Hematopoietic multipotent progenitor cell (in vitro differentiated cells): ENCODE measurements around the gene LHX4. TPM values are rescaled to one million over a fixed set of nuclear protein-coding genes. Genes with fewer than 3 reads are reported as not detected.

Experiments
- DNase-seq, 3 donors: peaks; one replicate each; pipeline ENCODE4 v3.0.0-alpha.2; 2011 to 2015; ENCODE audit warnings: low read depth in 2 of 3, low spot score in 2 of 3
- total RNA-seq: library from RNA; depleted of rRNA; stranded (reverse); fragments of >200 nt; gene quantifications from one replicate; pipeline ENCODE4 v1.2.3, GENCODE V29; 2012

Gene LHX4
- total RNA-seq, 1 donor, result under 0.01 TPM

DNA sequence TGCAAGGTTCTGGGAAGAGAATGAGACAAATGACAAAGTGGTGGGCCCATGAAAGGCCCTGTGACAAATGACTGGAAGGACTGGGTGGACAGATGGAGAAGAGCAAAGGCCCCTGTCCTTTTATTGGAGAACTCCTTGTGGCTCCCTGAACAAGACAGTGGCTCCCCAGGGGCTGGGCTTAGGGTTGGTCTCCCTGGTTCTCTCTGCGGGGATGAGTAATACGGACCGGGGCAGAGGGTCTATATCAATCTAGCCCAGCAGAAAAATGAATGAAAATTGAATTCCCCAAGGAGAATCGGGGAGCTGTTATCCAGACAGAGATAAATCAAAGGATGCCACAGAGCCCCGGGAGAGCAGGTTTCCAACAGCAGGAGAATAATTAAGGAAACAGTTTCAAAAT lies 5.2 kb upstream of the LHX4 start:
- DNase-seq, result no peak

DNA sequence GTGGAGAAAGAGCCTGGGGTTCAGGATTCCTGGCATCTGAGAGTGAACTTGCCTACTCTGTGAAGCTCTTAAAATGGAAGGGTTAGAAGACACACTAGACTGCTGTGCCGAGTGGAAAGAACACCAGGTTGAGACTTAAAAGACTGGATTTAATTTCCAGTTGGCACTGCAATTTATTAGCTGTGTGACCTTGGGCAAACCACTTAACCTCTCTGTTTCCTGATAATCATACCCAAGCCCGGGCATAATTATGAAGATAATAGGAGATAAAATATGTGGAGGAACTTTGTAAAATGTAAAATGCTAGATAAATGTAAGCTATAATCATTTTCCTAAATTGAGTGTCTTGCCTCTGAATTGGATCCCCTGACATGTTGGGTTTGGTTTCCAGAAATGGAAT lies 4.7 kb upstream of the LHX4 start:
- no peak for DNase-seq

- no peak for DNase-seq
Measured at GRCh38 chr1:180227861-180228647, 2.0 kb upstream of the LHX4 start.

- DNase-seq, result peak in 1 of 3 donors; percentile 34
Measured at GRCh38 chr1:180228648-180229482, 1.2 kb upstream of the LHX4 start.

- DNase-seq, result peak in 1 of 3 donors; percentile 15
Measured at GRCh38 chr1:180230416-180230790, 339 bp downstream of the LHX4 start.

DNA sequence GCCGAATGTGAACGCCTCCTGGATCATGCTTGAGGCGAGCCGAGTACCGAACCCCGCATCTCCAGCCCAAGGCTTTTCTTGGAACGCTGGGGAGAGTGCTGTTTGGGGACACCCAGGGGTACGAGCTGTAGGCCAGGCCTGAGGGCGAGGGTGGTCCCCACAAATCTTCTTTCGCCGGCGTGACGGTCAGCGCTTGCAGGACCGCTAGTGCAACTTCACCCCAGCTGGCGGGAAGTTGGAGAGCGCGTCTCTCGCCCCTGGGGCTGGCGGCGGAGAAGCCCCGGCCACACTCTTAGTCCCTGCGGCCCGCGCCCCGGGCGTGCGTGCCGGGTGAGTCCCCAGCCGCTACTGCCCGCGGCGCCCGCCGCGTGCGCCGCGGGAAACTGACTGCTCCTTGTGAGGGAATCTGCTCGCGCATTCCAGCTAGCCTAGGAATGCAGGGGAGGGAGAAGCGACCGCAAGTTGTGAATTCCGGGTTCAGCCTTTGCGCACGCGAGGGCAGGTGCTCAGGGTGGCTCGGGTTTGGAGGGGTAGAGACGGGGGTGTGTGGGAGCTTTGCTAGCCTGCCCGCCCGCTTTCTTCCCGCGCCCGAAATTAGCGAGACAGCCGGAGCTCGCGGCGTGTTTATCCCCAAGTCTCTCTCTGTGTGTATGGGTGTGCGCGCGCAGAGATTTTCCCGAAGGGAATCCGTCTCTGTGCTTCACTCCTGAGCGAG lies 884 bp downstream of the LHX4 start:
- DNase-seq, result peak in 1 of 3 donors; percentile 28

DNA sequence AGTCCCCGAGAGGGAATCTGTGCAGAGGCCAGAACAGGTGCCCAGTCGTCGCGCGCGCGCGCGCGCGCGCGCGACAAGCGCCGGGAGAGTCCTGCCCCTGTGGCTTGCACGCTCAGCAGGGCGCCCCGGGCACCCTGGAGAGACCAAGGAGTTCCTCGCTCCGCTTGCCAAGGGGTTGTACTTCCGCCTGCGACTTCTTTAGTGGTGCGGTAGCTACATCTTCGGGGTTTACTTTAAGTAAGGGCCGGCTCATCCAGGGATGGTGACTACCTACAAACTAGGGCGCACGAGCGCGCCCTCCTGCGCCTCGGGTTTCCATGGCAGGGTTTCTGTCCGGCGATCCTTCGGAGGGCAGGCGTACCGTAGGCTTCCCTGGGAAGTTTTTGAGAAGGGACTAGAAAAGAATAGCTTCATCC lies 1.4 kb downstream of the LHX4 start:
- peak in 1 of 3 donors; percentile 45 for DNase-seq

DNA sequence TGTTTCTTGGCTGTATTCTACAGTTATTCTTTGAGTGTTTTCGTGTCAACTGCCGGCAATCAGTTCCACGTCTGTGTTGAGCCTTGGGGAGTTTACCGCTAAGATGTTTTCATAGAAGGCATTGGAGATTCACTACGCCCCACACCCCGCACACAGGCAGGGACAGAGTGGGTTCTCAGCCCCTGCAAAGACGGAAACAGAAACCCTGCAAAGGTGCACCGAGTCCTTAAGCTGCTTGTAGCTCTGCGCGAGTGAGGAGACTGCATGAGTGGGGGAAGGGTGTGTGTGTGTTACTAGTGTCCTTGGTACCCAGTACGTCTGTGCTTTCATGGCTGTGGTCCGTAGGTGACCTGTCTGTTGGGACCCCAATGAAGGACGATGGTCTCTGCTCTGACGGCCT lies 1.9 kb downstream of the LHX4 start:
- peak in 1 of 3 donors; percentile 19 for DNase-seq

- no peak for DNase-seq
Measured at GRCh38 chr1:180232521-180233043, 2.5 kb downstream of the LHX4 start.

DNA sequence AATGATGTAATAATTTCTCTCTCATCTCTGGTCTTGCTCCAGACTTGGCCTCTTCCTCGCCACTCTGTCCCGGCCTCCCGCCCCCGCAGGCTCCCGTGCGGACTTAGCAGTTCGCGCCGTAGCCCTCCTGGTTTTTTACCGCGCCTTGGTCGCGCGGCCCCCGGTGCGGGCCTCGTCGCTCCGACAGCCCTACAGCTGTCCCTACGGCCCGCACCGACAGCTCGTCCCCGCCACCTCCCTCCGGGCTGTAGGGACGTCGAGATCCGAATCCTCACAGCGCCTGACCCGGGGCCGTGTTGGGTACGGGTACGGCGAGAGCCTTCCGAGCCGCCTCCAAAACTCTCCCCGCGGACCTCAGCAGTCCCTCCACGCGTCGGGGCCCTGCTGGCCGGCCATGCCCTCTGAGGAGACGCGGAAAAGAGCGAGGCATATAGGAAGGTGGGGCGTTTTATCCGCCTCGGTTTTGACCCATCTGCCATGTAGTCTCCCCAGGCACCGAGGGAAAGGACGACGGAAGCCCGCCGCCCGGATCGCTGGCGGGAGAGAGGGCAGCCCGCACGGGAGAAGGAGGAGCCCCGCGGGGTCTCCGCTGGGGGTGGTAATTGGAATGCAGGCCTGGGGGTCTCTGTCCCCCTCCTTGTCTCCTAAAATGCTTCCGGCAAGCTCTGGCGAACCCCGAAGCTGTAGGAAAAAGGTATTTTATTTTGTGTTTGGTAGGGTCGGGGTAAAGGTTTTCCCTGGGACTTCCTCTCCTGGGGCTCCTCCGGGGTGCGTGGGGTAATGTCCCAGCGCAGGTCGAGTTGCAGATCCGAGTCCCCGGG lies 3.3 kb downstream of the LHX4 start:
- no peak for DNase-seq

DNA sequence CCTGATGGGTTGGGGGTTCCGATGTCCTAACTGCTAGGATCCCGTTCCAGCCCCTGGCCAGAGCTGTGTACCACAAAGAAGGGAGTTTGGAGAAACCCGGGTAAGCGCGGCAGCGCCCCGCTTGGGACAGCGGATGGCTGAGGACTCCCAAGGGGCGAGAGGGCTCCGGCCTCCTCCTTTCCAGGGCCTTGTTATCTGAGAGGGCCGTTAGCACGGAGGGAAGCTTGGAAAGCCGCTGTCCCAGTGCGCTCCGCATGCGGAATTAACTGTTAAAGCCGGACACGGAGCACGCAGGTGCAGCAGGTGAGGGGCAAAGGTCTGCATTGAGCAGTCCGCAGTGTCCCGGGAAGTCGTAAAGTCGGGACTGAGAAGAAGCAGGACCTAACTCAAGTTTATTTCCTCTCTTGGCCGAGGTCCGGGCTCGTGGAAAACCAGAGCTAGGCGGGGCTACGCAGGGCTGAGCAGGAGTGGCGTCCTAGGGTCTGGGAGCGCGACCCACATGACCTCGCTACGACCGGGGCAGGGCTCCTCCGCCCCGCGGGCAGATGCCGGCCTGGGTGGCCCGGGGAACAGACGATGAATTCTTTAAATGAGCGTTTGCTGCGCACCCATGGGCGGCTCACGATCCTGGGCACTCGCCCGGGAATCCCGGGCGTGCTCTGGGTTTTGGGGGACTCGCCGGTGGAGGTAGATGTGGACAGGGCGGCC lies 4.5 kb downstream of the LHX4 start:
- DNase-seq, result peak in 1 of 3 donors; percentile 22

DNA sequence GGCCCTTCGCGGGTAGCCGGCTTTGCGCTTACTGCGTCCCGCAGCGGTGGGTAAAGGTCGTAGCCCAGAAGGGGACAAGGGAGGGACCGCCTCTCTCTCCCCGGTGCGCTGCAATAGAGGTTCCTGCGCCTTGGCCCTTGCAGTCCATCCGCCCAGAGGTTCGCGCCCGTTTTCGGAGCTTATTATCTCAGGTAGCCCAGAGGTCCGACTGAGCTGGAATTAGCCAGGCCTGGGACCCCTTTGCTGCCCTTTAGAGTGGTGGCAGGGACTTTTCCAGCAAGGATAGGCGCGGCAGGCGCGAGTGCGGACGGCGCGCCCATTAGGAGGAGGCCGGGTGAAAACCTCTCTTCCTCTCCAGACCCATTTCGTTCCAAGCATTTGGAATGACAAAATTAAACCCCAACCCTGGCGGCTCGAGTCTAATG lies 5.0 kb downstream of the LHX4 start:
- DNase-seq, result peak in 1 of 3 donors; percentile 13

GRCh38 chr1:180235502-180236239 lies 5.6 kb downstream of the LHX4 start:
- no peak for DNase-seq

DNA sequence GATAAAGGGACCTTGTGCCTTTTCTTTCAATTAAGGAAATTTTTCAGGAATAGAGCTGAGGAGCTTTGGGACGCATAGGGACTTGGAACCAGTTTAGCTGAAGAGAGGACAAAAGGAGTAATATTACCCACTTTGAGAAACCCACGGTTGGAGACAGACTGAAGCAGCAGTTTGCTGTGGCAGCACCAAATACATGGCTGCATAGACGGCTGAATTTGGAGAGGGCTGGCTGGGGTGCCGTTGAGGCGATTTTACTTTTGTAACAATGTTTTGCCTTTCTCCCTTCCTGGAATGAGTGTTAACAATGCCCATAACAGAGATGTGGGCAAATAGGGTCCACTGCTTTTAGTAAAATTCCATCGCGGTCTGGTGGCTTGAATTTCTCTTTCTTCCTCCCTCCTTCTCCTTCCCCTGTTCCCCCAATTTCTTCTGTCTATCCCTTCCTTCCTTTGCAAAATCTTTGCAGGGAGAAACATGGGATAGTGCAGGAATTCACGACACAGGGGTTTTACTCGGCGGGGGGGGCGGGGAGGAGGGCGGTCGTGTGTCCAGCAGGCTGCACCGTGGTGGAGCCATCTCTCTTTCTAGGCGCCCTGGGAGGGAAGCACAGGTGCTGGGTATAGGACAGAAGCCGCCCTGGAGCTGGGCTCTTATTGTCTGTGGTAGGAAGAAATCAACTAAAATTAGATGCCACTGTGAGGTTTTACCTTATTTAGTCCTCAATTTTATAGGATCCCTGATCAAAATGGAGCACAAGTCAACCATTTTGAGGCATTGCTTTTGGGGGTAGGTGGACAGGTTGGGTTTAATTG lies 6.8 kb downstream of the LHX4 start:
- peak in 1 of 3 donors; percentile 22 for DNase-seq

- peak in 1 of 3 donors; percentile 16 for DNase-seq
Measured at GRCh38 chr1:180237869-180238476, 7.9 kb downstream of the LHX4 start.

DNA sequence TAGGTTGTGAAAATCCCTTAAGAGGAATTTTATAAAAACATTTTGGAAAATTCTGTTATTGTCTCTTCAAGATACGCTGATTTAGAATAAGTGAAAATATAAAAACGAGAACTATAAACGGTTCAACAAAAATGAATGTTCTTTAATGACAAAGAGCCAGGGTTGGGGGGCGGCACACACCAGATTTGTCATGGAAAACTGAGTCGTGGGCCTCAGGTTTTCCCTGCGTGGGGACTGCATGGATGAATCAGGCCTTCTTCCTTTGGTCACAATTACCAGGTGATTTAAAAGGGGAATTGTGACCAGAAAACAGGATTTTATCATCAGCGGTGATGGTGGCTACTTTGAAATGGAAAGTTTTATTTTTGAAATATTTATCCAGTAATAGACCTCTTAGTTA lies 8.6 kb downstream of the LHX4 start:
- no peak for DNase-seq
